NCI-H2171 (cell line): ENCODE measurements around the gene SEC62.

Source experiments
- DNase-seq: peaks from one replicate; lab custom pipeline; 2025; lab: John Stamatoyannopoulos, UW

The SEC62 gene

GRCh38 chr3:169966951-169967915 is 626 bp downstream of the SEC62 start:
- DNase-seq = peak; percentile 64

- no peak for DNase-seq
Measured at GRCh38 chr3:169968224-169968885, 1.7 kb downstream of the SEC62 start.

GRCh38 chr3:169969174-169970095 is 2.8 kb downstream of the SEC62 start:
- DNase-seq = no peak

- no peak for DNase-seq
Measured at GRCh38 chr3:169970847-169971246, 4.2 kb downstream of the SEC62 start.

- DNase-seq = no peak
Measured at GRCh38 chr3:169971522-169971921, 4.9 kb downstream of the SEC62 start.

GRCh38 chr3:169980055-169980454 is 13.4 kb downstream of the SEC62 start:
- DNase-seq = no peak

GRCh38 chr3:169984292-169984691 is 17.7 kb downstream of the SEC62 start:
- no peak for DNase-seq

GRCh38 chr3:169990431-169990830 is 23.8 kb downstream of the SEC62 start:
- no peak for DNase-seq

- DNase-seq = no peak
Measured at GRCh38 chr3:169992156-169992555, 25.5 kb downstream of the SEC62 start.

GRCh38 chr3:169992781-169993180 is 26.2 kb downstream of the SEC62 start:
- DNase-seq = no peak

- DNase-seq = no peak
Measured at GRCh38 chr3:169993761-169994160, 27.2 kb downstream of the SEC62 start.

- DNase-seq = no peak
Measured at GRCh38 chr3:169996063-169996462, 29.5 kb downstream of the SEC62 start.

- no peak for DNase-seq
Measured at GRCh38 chr3:169998668-169999131, 32.1 kb downstream of the SEC62 start.

GRCh38 chr3:169999433-169999832 is 32.8 kb downstream of the SEC62 start:
- DNase-seq = no peak

GRCh38 chr3:170000051-170000450 is 33.4 kb downstream of the SEC62 start:
- DNase-seq = no peak

GRCh38 chr3:170002231-170002630 is 35.6 kb downstream of the SEC62 start:
- DNase-seq = no peak

- no peak for DNase-seq
Measured at GRCh38 chr3:170002879-170003278, 36.3 kb downstream of the SEC62 start.

- DNase-seq = no peak
Measured at GRCh38 chr3:170003881-170004356, 37.3 kb downstream of the SEC62 start.

GRCh38 chr3:170007031-170007663 is 40.5 kb downstream of the SEC62 start:
- no peak for DNase-seq

- no peak for DNase-seq
Measured at GRCh38 chr3:170010498-170010897, 43.9 kb downstream of the SEC62 start.

- peak; percentile 13 for DNase-seq
Measured at GRCh38 chr3:170012683-170013400, 46.2 kb downstream of the SEC62 start.
